HG03558 (cell line): Measurements from ENCODE around the gene RAB10.

ENCODE experiments used
- ATAC-seq: cut with Tn5 transposase; IDR thresholded peaks from one replicate; pipeline ENCODE4 v1.9.1; 2021; ENCODE audit warnings: moderate number of reproducible peaks; ENCODE audit not compliant: unreplicated experiment; ENCODE audit errors: extremely low read depth

Gene RAB10

DNA sequence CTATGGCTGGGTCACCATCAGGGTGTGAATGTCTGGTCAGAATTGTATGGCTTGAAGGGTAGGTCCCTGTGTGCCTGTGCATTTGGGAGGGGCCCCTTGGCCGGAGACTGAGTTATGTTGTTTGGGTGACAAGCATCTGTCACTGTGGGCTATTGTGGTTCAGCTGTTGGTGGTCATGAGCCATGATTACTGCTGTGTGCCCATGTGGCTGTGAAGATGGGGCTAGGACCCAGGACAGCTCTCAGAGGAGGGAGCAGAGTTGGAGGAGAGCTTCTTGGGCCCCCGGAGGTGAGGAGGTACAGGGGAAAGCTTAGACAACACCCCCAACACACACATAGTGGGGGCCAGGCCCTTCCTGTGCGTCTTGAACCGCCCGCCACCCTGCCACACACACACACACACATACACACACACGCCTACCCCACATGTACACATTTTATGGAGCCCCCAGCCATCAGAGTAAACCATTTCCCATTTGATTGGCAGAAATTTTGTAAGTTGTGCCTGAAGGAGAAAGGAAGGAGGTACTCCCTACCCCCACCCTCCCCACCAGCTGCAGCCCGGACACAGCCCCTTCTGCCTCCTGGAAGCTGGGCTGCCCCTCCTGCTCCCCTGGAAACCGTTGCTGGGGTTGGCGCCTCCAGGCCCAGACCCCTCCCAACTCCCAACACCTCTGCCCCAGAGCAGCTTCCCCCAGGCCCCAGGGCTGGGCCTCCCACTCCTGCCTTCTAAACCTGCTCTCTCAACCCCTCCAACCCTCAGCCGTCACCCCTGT lies 141.0 kb downstream of the RAB10 start:
- ATAC-seq = no peak

DNA sequence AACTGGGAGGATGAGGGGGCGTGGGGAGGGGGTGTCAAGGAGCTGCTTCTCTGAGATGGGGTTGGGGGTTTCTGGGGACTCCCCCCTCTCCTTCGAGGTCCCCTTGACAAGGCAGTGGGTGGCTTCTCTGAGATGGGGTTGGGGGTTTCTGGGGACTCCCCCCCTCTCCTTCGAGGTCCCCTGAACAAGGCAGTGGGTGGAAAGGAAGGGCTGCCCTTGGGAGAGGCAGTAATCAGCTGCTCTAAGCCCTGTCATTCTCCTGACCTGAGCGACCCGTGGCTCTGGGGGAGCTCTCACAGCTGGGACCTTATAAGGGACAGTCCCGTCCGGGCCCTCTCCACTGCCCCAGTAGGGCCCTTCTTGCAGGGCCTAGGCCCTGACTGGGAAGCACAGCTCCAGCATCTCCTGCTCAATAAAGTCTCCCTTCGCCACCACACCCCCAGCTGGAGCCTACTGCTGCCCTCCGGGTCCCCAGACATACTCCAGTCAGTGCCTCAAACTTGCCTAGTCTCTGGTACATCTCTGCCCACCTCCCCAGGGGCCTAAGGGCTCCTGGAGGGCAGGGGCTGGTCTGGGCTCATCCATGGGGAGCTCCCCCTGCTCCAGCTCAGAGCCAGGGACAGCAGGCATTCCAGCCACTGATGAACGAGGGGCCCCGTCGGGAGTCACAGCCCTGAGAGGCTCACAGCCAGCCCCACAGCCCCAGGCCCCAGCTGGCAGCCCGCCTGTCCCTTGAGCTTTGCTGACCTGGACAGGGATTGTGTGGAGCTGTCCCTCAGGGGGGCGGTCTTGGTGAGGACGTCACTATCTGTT lies 141.8 kb downstream of the RAB10 start:
- ATAC-seq = no peak

DNA sequence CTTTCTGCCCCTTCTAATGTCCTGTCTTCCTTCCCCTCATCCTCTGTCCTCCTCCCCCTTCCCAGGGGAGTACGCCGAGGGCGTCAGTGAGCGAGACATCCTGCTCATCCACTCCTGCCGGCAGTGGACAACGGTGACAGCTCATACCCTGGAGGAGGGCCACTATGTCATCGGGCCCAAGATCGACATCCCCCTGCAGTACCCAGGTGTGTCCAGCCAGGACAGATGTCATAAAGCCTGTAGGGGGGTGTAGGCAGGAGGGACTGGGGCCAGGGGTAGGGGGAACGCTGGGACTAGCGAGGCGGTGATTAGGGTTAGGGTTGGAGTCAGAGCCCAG lies 142.4 kb downstream of the RAB10 start:
- ATAC-seq = no peak

DNA sequence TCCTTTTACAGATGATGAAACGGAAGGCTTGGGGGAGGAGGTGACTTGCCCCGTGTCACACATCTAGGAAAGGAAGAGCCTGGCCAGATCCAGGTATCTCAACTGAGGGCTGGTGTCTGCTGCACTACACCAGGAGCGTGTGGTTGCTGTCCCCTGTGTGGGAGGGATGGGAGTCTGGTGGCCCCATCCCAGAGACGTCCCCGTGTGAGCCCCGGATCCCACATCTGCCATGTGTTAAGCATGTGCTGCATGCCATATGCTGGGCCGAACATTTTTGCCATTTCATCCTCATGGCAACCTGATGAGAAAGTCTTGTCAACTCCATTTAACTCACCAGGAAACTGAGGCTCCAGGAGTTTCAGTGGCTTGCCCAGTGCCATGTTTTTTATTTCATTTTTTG lies 143.2 kb downstream of the RAB10 start:
- ATAC-seq = no peak

DNA sequence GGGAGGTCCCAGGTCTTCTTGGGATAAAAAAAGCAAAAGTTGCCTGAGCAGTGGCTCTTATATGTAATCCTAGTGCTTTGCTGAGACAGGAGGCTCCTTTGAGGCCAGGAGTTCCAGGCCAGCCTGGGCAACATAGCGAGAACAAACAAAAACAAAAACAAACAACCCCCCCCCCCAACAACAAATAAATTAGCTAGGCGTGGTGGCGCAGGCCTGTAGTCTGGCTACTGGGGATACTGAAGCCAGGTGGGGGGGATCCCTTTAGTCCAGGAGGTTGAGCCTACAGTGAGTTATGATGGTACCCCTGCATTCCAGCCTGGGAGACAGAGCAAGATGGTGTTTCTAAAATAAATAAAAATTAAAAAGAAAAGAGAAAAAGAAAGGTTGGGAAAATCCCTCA lies 144.4 kb downstream of the RAB10 start:
- no peak for ATAC-seq

DNA sequence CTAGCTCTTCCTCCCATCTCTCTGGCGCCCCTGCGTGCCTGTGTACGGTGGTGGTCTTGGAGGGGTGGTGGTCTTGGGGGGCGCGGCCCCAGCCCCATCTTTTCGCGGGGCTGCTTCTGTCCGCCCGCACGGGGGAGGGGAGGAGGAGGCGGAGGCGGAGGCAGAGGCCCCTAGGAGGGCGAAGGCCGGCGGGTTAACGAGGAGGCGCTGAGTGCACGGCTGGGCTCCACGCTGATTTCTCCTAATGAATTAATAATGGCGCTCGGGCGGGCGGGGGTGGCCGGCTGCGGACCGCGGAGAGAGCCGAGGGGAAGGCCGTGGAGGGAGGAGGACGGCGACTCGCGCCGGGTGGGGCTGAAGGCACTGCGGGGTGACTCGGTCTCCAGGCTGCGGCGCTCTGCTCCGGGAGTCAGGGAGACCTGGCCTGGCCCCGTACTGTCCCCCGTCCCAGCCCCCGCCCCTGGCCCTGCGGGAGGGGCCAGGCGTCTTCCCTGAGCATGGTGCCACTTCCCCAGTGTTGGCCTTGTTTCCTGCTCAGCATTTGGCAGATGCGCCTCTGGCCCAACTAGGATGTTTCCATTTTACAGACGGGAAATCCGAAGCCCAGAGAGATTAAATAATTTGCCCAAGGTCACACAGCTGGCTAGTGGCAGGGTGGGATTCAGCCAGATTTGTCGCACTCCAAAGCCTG lies 145.0 kb downstream of the RAB10 start:
- ATAC-seq = no peak

DNA sequence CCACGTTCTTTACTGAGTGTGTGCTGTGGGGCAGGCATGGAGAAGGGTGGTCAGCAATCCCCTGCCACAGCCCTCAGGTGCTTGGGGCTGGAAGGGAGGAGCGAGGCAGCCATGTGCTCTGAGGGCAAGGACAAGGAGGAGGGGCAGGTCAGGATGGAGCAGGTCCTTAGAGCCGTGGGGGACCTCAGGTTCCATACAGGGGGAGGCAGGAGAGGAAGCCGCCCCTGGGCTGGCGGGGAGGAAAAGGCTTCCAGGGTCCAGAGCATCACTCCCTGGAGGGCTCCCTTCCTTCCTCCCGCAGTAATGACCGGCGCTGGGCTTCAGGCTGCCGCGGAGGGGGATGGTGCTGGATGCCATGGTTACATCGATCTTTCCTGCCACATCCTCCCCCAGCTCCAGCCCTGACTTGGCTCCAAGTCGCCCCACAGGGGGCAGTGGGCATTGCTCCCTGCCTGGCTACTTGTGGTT lies 145.6 kb downstream of the RAB10 start:
- no peak for ATAC-seq

DNA sequence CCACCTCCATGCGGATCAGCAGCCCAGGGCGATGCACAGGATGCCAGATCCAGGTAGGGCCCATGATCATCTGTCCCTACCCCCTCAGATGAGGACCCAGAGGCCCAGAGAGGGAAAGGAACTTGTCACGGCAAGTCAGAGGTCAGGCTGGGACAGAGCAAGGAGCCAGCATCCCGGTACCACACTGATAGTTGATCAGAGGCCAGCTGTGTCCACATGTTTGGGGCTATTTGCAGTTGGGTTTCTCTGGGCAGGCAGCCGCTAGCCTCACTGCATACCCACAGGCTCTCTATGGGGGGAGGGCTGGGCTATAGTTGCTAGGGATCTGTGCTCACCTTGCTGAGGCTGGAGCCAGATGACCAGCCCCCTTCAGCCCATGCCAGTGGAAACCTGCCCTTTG lies 148.6 kb downstream of the RAB10 start:
- ATAC-seq = no peak

DNA sequence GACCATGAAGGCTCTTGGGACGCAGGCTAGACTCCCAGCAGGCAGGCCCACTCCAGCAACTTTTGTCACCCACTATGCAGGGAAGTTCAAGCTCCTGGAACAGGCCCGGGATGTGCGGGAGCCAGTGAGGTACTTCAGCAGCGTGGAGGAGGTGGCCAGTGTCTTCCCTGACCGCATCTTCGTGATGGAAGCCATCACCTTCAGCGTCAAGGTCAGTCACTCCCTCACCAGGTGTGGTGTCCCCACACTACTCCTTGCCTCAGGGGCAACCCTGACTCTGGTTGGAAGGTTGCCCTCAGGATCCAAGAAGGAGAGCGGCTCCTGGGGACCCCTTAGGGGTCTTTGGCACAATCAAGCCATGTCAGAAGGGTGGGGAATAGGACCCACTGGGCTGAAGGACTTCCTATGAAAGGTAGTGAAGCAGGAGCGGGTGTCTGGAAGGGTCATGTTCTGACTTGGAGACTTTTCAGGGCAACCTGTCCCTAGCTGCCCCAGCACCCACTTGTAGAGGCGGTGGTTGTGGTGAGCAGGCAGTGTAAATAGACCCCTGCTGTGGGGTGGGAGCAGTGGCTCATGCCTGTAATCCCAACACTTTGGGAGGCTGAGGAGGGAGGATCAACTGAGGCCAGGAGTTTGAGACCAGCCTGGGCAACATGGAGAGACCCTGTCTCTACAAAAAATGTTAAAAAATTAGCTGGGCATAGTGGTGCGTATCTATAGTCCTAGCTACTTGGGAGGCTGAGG lies 149.2 kb downstream of the RAB10 start:
- no peak for ATAC-seq

DNA sequence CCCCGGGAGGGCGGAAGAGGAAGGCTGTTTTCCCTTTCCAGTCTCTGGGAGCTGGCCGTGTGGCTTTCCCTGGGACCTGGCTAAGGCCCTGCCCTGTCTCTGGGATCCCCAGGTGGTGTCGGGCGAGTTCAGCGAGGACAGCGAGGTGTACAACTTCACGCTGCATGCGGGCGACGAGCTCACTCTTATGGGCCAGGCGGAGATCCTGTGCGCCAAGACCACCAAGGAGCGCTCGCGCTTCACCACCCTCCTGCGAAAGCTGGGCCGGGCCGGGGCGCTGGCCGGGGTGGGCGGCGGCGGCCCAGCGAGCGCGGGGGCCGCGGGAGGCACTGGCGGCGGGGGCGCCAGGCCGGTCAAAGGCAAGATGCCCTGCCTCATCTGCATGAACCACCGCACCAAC lies 150.2 kb downstream of the RAB10 start:
- no peak for ATAC-seq

DNA sequence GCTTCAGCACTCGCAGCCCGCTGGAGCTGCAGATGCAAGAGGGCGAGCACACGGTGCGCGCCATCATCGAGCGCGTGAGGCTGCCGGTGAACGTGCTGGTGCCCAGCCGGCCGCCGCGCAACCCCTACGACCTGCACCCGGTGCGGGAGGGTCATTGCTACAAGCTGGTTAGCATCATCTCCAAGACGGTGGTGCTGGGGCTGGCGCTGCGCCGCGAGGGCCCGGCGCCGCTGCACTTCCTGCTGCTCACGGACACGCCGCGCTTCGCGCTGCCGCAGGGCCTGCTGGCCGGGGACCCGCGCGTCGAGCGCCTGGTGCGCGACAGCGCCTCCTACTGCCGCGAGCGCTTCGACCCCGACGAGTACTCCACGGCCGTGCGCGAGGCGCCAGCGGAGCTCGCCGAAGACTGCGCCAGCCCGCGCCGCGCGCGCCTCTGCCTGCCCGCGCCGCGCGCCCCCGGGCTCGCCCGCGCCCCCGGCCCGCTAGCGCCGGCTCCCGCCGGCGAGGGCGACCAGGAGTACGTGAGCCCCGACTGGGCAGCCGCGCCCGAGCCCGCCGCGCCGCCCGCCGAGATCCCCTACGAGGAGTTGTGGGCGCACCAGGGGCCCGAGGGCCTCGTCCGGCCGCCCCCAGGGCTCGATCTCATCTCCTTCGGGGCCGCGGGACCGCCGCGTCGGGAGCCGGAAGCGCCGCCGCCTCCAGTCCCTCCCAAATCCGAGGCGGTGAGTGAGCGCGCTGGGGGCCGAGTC lies 150.8 kb downstream of the RAB10 start:
- no peak for ATAC-seq

DNA sequence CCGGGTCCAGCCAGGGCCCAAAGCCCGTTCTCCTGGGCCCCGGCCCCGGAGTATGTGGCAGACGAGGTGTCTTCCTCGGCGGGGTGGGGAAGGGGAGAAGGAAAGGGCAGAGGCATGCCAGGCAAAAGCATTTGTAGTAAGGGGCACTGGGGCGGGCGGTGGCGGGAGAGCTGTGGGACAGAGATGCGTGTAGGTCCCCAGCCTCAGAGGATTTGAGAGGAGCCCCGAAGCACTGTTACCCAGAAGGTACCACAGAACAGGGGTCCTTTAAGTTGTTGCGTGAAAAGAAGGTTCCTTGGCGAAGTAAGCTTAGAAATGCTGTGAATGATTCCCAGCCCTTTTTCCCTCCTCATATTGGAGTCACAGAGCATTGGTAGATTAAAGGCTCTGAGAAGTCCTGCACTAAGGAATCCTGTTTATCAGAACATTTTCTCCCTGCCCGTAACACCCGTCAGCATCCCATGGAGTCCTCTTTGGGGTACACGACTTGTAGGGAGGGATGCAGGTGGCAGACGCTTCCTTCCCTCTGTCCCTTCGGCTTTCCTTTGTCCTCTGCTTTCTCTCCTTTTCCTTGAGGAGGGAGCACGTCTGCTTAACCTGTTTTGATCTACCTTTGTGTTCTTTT lies 151.5 kb downstream of the RAB10 start:
- ATAC-seq = no peak

DNA sequence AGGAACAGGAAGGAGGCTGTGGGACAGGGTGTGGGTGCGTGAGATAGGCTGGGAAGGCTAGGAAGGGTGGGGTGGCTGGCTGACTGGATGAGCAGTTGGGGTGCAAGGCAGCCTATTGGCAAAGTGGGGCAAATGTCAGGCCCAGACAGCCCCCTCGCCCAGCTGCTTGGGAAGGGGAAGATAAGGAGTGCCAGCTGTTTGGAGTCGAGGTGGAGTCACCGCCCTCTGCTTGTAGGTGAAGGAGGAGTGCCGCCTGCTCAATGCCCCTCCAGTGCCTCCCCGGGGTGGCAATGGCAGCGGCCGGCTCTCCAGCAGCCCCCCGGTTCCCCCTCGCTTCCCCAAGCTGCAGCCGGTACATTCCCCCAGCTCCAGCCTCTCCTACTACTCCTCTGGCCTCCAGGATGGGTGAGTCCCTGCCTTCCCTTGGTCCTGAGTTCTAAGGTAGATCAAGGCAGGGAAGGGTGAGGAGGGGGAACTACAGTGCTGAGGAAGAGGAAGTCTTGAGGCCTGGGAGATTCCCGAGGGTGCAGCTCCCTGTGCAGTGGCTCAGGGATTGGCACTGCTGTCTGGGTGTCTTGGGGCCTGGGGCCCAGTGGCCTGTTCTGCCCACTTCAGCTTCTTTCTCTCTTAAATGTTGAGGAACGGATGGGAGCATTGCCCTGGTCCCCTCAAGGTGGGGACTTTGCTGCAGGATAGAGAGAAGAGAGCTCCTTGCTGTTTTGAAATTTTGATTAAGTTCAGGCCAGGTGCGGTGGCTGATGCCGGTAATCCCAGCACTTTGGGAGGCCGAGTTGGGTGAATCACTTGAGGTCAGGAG lies 152.3 kb downstream of the RAB10 start:
- no peak for ATAC-seq
